Lower leg skin (tissue), 4 donors: ENCODE data around the gene CFL2. TPM values are rescaled to one million over a fixed set of nuclear protein-coding genes. Genes with fewer than 3 reads are reported as not detected.

ENCODE experiments used
- DNase-seq, 2 donors: peaks; one replicate each; pipeline ENCODE4 v3.0.0-alpha.2; 2019; ENCODE audit warnings: low spot score in 2 of 2
- H3K4me3 ChIP-seq: fragments of 200-600 bp; sonication (generic); 2 replicates; pipeline ENCODE4 v1.5.1; 2017; ENCODE audit warnings: mild to moderate bottlenecking, low read depth; ENCODE audit not compliant: poor library complexity, severe bottlenecking
- CTCF ChIP-seq, 3 donors: fragments of 450-650 bp; IDR thresholded peaks; one replicate each; pipeline ENCODE4 v1.5.1; 2016; ENCODE audit warnings: antibody characterized with exemption in 3 of 3, mild to moderate bottlenecking in 3 of 3, moderate library complexity in 2 of 3
- POLR2A ChIP-seq, 2 donors: fragments of 450-650 bp; IDR thresholded peaks; one replicate each; pipeline ENCODE4 v1.6.1; 2016 to 2017; ENCODE audit warnings: antibody characterized with exemption in 2 of 2, mild to moderate bottlenecking in 1 of 2, moderate library complexity in 1 of 2
- WGBS, 2 donors: methylation state at CpG; one replicate each; pipeline ENCODE4 v1.1.5; 2018; 5-methylcytosine and 5-hydroxymethylcytosine counted together
- intact Hi-C: fragments of 100-400 bp; cut with DNase I; formaldehyde crosslinking; loops from one replicate; pipeline ENCODE4 v1.15.0; 2023; ENCODE audit warnings: low total_unique reads
- total RNA-seq, 4 donors: library from RNA; depleted of rRNA; stranded (reverse); fragments of >200 nt; gene quantifications; one replicate each; pipeline ENCODE4 v1.1.0, GENCODE V29; 2016

The CFL2 gene
- total RNA-seq: 10 to 100 TPM in 2 of 4 donors, 1 to 10 TPM in 2; 5.7 to 16.4 (median 9.1) TPM

GRCh38 chr14:34714320-34715126, at the start of gene CFL2:
Gene CFL2 (minus strand): TSS chr14:34714593. CDS start chr14:34714540, 53 bp downstream.
- intact Hi-C loops: no loop called here
- H3K4me3 ChIP-seq: peak within 1 kb of the TSS; percentile 97
- 0% methylated on average over 13 to 43 of the region's 76 CpGs for WGBS, 2 donors
- TF ChIP-seq CTCF (IDR thresholded peaks at IDR 0.05): no peak
- peak in 1 of 2 donors; percentile 22 for TF ChIP-seq POLR2A (IDR thresholded peaks at IDR 0.05)
- peak; percentile 51 to 95 for DNase-seq

- H3K4me3 ChIP-seq: no peak overlapping the region
- WGBS, 2 donors: 96 to 100% methylated on average over 2 of the region's 2 CpGs
- no peak for TF ChIP-seq CTCF (IDR thresholded peaks at IDR 0.05)
- no peak for TF ChIP-seq POLR2A (IDR thresholded peaks at IDR 0.05)
- intact Hi-C loops: no loop called here
- DNase-seq: no peak
Observed at GRCh38 chr14:34755215-34755614, 40.8 kb upstream of the CFL2 start.

- no peak for DNase-seq
- TF ChIP-seq POLR2A (IDR thresholded peaks at IDR 0.05) (no peak), CTCF (IDR thresholded peaks at IDR 0.05) (no peak)
- 84 to 94% methylated on average over 1 of the region's 1 CpG for WGBS, 2 donors
- H3K4me3 ChIP-seq: no peak overlapping the region
- intact Hi-C loops: no loop called here
Observed at GRCh38 chr14:34754687-34755086, 40.3 kb upstream of the CFL2 start.

GRCh38 chr14:34750670-34751069, 36.3 kb upstream of the CFL2 start:
- intact Hi-C loops: no loop called here

GRCh38 chr14:34750233-34750632, 35.8 kb upstream of the CFL2 start:
- no peak overlapping the region for H3K4me3 ChIP-seq
- WGBS, 2 donors: 96 to 98% methylated on average over 2 of the region's 2 CpGs

More at GRCh38 chr14:34750670-34751069, 36.3 kb upstream of the CFL2 start:
- TF ChIP-seq POLR2A (IDR thresholded peaks at IDR 0.05): no peak
- TF ChIP-seq CTCF (IDR thresholded peaks at IDR 0.05): no peak
- no peak overlapping the region for H3K4me3 ChIP-seq
- DNase-seq: no peak

More at GRCh38 chr14:34750233-34750632, 35.8 kb upstream of the CFL2 start:
- TF ChIP-seq POLR2A (IDR thresholded peaks at IDR 0.05): no peak
- TF ChIP-seq CTCF (IDR thresholded peaks at IDR 0.05): no peak
- DNase-seq: no peak
- intact Hi-C loops: no loop called here
